Measurements from ENCODE around the gene SKA3.

SKA3 gene

DNA sequence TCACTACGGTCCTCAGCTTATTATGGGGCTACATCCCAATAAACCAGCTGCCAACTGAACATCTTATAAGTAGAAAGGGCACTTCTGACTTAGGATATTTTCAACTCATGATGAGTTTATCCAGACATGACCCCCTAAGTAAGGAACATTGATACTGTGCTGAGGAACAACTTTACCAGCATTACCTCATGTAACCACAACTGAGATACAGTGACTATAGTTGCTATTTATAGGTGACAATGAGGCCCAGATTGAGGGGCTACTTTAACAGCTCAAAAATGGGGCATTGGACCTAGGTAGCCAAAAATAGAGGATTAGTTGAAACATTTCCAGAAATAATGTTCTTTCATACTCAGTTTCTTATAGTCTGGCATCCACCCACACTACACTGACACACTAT, 26.8 kb downstream of the SKA3 start:
- Histone ChIP-seq H2AFZ (ENCODE audit: low read length) (no peak overlapping the region), H3K9me2 (replicated peaks; ENCODE audit: low read depth, low read length) (no peaks in the 10 kb centered on the region), H3K4me3 (ENCODE audit: low read length, poor library complexity, severe bottlenecking) (no peak overlapping the region), H3K36me3 (ENCODE audit: insufficient read depth, low read length) (peaks cover 28% of the 10 kb centered on the region), H3K9ac (ENCODE audit: low read depth, low read length, poor library complexity, severe bottlenecking) (no peak overlapping the region), H4K20me1 (ENCODE audit: insufficient read depth, low read length, poor library complexity, severe bottlenecking) (peaks cover 22% of the 10 kb centered on the region), H3K9me3 (ENCODE audit: insufficient read depth, low read depth, low read length) (no peaks in the 10 kb centered on the region), H3K4me2 (ENCODE audit: low read depth, low read length, poor library complexity, severe bottlenecking) (peak overlapping the region; percentile 11), H3K79me2 (ENCODE audit: insufficient read depth, low read length) (peaks cover 24% of the 10 kb centered on the region), H3K4me1 (ENCODE audit: insufficient read depth, low read length, poor library complexity, severe bottlenecking) (peaks cover 10% of the 10 kb centered on the region), H3K27me3 (ENCODE audit: insufficient read depth, low read length, poor library complexity, severe bottlenecking) (no peaks in the 10 kb centered on the region), H3F3A (ENCODE audit: low read depth) (no peaks in the 10 kb centered on the region)
- TF ChIP-seq, protein P1, sequence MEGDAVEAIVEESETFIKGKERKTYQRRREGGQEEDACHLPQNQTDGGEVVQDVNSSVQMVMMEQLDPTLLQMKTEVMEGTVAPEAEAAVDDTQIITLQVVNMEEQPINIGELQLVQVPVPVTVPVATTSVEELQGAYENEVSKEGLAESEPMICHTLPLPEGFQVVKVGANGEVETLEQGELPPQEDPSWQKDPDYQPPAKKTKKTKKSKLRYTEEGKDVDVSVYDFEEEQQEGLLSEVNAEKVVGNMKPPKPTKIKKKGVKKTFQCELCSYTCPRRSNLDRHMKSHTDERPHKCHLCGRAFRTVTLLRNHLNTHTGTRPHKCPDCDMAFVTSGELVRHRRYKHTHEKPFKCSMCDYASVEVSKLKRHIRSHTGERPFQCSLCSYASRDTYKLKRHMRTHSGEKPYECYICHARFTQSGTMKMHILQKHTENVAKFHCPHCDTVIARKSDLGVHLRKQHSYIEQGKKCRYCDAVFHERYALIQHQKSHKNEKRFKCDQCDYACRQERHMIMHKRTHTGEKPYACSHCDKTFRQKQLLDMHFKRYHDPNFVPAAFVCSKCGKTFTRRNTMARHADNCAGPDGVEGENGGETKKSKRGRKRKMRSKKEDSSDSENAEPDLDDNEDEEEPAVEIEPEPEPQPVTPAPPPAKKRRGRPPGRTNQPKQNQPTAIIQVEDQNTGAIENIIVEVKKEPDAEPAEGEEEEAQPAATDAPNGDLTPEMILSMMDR (conservative IDR thresholded peaks at IDR 0.05; ENCODE audit: low read length): no peak
- TF ChIP-seq EZH2phosphoT487 (IDR thresholded peaks at IDR 0.05; ENCODE audit: borderline replicate concordance): no peak

DNA sequence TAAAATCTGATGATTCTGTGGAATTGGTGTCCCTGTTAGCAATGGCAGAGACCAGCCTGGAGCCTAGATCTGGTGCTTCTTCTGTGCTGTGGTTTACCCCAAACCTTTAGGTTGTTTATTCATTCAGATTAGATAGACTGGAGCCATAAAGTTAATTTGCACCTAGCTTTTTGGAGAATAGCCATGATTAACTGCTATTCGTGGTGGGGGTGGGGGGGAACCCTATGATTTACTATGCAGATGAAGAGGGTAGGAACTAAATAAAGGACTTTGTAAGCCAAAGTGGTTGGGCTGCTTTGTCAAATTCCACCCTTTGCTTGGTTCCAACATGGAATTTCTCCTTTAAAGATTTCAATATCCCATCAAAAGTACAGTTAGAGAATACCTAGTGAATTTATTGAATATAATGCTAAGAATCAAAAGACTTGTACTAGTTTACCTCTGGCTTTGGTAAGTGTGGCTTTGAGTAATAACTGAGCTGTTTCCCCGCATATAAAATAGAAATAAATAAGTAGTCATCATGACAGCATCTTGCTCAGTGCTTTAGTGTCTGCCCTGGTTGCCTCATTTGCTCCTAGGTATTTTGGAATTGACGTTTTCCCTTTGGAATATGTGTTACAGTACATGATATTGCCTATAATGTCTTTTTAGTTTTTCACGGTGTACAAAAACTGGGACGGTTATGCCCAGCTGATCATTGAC, 27.6 kb downstream of the SKA3 start:
- peaks cover 30% of the 10 kb centered on the region for H4K20me1 ChIP-seq (ENCODE audit: insufficient read depth, low read length, poor library complexity, severe bottlenecking)
- H3K79me2 ChIP-seq (ENCODE audit: insufficient read depth, low read length): peaks cover 33% of the 10 kb centered on the region
- H3K27me3 ChIP-seq (ENCODE audit: insufficient read depth, low read length, poor library complexity, severe bottlenecking): no peaks in the 10 kb centered on the region
- no peak overlapping the region for H3K9ac ChIP-seq (ENCODE audit: low read depth, low read length, poor library complexity, severe bottlenecking)
- peaks cover 28% of the 10 kb centered on the region for H3K36me3 ChIP-seq (ENCODE audit: insufficient read depth, low read length)
- no peaks in the 10 kb centered on the region for H3K9me2 ChIP-seq (replicated peaks; ENCODE audit: low read depth, low read length)
- H2AFZ ChIP-seq (ENCODE audit: low read length): no peak overlapping the region
- no peak for TF ChIP-seq EZH2phosphoT487 (IDR thresholded peaks at IDR 0.05; ENCODE audit: borderline replicate concordance)
- TF ChIP-seq, protein P1 (conservative IDR thresholded peaks at IDR 0.05; ENCODE audit: low read length): no peak
- H3K4me1 ChIP-seq (ENCODE audit: insufficient read depth, low read length, poor library complexity, severe bottlenecking): peaks cover 15% of the 10 kb centered on the region
- H3K9me3 ChIP-seq (ENCODE audit: insufficient read depth, low read depth, low read length): no peaks in the 10 kb centered on the region
- no peaks in the 10 kb centered on the region for H3F3A ChIP-seq (ENCODE audit: low read depth)
- H3K4me2 ChIP-seq (ENCODE audit: low read depth, low read length, poor library complexity, severe bottlenecking): no peak overlapping the region
- no peak overlapping the region for H3K4me3 ChIP-seq (ENCODE audit: low read length, poor library complexity, severe bottlenecking)

DNA sequence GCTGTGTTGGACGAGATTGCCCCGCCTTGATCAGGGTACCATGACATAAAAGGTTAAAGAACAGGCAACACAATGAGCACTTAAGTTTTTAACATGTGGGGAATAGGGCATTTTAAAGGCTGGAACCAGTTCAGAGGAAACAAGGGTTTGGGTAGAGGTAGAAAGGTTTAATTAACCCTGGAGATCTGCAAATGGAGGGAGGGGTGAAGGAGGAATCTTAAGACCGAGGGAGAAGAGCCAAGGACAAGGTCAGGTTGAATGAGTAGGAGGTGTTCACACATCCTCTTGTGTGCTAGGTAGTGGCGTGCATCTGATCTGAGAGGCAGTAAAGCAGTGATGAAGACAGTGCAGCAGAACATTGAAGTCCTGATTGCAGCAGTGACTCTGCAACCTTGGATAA, 28.5 kb downstream of the SKA3 start:
- Histone ChIP-seq H3K9me2 (replicated peaks; ENCODE audit: low read depth, low read length) (no peaks in the 10 kb centered on the region), H3K9me3 (ENCODE audit: insufficient read depth, low read depth, low read length) (no peaks in the 10 kb centered on the region), H3K79me2 (ENCODE audit: insufficient read depth, low read length) (peaks cover 42% of the 10 kb centered on the region), H3F3A (ENCODE audit: low read depth) (no peaks in the 10 kb centered on the region), H3K4me1 (ENCODE audit: insufficient read depth, low read length, poor library complexity, severe bottlenecking) (peaks cover 24% of the 10 kb centered on the region), H3K4me2 (ENCODE audit: low read depth, low read length, poor library complexity, severe bottlenecking) (no peak overlapping the region), H2AFZ (ENCODE audit: low read length) (no peak overlapping the region), H3K36me3 (ENCODE audit: insufficient read depth, low read length) (peaks cover 33% of the 10 kb centered on the region), H3K9ac (ENCODE audit: low read depth, low read length, poor library complexity, severe bottlenecking) (no peak overlapping the region), H3K27me3 (ENCODE audit: insufficient read depth, low read length, poor library complexity, severe bottlenecking) (no peaks in the 10 kb centered on the region), H3K4me3 (ENCODE audit: low read length, poor library complexity, severe bottlenecking) (no peak overlapping the region), H4K20me1 (ENCODE audit: insufficient read depth, low read length, poor library complexity, severe bottlenecking) (peaks cover 39% of the 10 kb centered on the region)
- no peak for TF ChIP-seq EZH2phosphoT487 (IDR thresholded peaks at IDR 0.05; ENCODE audit: borderline replicate concordance)
- TF ChIP-seq, protein P1 (conservative IDR thresholded peaks at IDR 0.05; ENCODE audit: low read length): no peak
